Caco-2 (cell line): Measurements from ENCODE around the gene ZNF337. TPM values are rescaled to one million over a fixed set of nuclear protein-coding genes. Genes with fewer than 3 reads are reported as not detected.

Experiments used
- BruUV-seq: library from RNA; stranded (reverse); fragments of 400-500 nt; replicated peaks from 2 replicates; lab custom pipeline; 2021; lab: Mats Ljungman, UMichigan
- CTCF ChIA-PET: fragments of 300-600 bp; sonication (Branson Sonifier 250); formaldehyde crosslinking; loops from one replicate; lab custom pipeline; 2022; ENCODE audit warnings: antibody characterized with exemption; lab: Charles Lee
- POLR2A ChIA-PET: fragments of 300-600 bp; sonication (Branson Sonifier 250); formaldehyde crosslinking; loops from one replicate; lab custom pipeline; 2022; ENCODE audit warnings: antibody characterized with exemption; lab: Charles Lee
- DNase-seq, 2 experiments: peaks; one replicate each; pipeline versions ENCODE4 v3.0.0 to v3.0.0-alpha.2; 2020 to 2022
- H3K27me3 ChIP-seq: replicated peaks from 2 replicates; pipeline ENCODE4 v1.6.0; 2011; ENCODE audit warnings: low read length; ENCODE audit not compliant: control insufficient read depth, insufficient read depth
- H3K36me3 ChIP-seq: 2 replicates; pipeline ENCODE4 v1.5.1; 2011; ENCODE audit warnings: low read length; ENCODE audit not compliant: control insufficient read depth, insufficient read depth
- H3K4me1 ChIP-seq: fragments of 250-450 bp; sonication (Bioruptor Pico); 2 replicates; pipeline ENCODE4 v1.5.1; 2020; ENCODE audit warnings: mild to moderate bottlenecking
- H3K4me3 ChIP-seq: 2 replicates; pipeline ENCODE4 v1.5.1; 2011; ENCODE audit warnings: low read depth, mild to moderate bottlenecking, control low read depth, low read length
- H3K9me3 ChIP-seq: fragments of 250-450 bp; sonication (Bioruptor Pico); 2 replicates; pipeline ENCODE4 v1.5.1; 2020; ENCODE audit warnings: mild to moderate bottlenecking, moderate library complexity
- H3K27ac Mint-ChIP-seq: one replicate; pipeline ENCODE4 v1.8.0; 2022; ENCODE audit warnings: mixed read lengths; ENCODE audit not compliant: unreplicated experiment
- H3K27me3 Mint-ChIP-seq: one replicate; pipeline ENCODE4 v1.8.0; 2022; ENCODE audit warnings: mixed read lengths; ENCODE audit not compliant: insufficient read depth, unreplicated experiment
- H3K36me3 Mint-ChIP-seq: one replicate; pipeline ENCODE4 v1.8.0; 2022; ENCODE audit warnings: mild to moderate bottlenecking, mixed read lengths; ENCODE audit not compliant: insufficient read depth, unreplicated experiment
- H3K4me1 Mint-ChIP-seq: one replicate; pipeline ENCODE4 v1.8.0; 2022; ENCODE audit warnings: low read depth, mixed read lengths; ENCODE audit not compliant: unreplicated experiment
- H3K4me3 Mint-ChIP-seq: one replicate; pipeline ENCODE4 v1.8.0; 2022; ENCODE audit warnings: mild to moderate bottlenecking, moderate library complexity, mixed read lengths; ENCODE audit not compliant: unreplicated experiment
- H3K9me3 Mint-ChIP-seq: one replicate; pipeline ENCODE4 v1.8.0; 2022; ENCODE audit warnings: mixed read lengths; ENCODE audit not compliant: unreplicated experiment
- CTCF ChIP-seq, 2 experiments: fragments of 200-600 bp in 1 of 2; IDR thresholded peaks; 1 replicate in 1 of 2; 2 replicates in 1 of 2; pipeline versions ENCODE4 v1.5.1 to v1.8.0; 2011 to 2022; ENCODE audit warnings: antibody characterized with exemption in 1 of 2, control low read depth in 1 of 2, inconsistent platforms in 1 of 2, low read depth in 1 of 2, low read length in 1 of 2, mild to moderate bottlenecking in 1 of 2, moderate library complexity in 1 of 2; ENCODE audit not compliant: insufficient read depth in 1 of 2, severe bottlenecking in 1 of 2, unreplicated experiment in 1 of 2
- intact Hi-C: fragments of 100-400 bp; cut with micrococcal nuclease; formaldehyde crosslinking; loops from one replicate; pipeline ENCODE4 v1.10.0; 2022; ENCODE audit not compliant: unreplicated experiment
- total RNA-seq: library from RNA; stranded (reverse); gene quantifications from 2 replicates; pipeline ENCODE4 v1.2.3, GENCODE V29; 2022

ZNF337 gene
- total RNA-seq, 1 experiment from 2014 or later = 7.4 TPM

GRCh38 chr20:25629816-25630499 lies 66.7 kb downstream of the ZNF337 start:
- TF ChIP-seq CTCF (IDR thresholded peaks at IDR 0.05; ENCODE audit: insufficient read depth in 1 of 2, low read depth in 1 of 2, low read length in 1 of 2, severe bottlenecking in 1 of 2, unreplicated experiment in 1 of 2) = no peak
- ChIA-PET CTCF (no interaction called here), POLR2A (no interaction called here)
- Mint-ChIP-seq H3K4me3 (no peak overlapping the region), H3K9me3 (peaks cover 10% of the 10 kb centered on the region), H3K36me3 (peaks cover 11% of the 10 kb centered on the region), H3K27ac (no peak overlapping the region), H3K27me3 (no peaks in the 10 kb centered on the region), H3K4me1 (no peaks in the 10 kb centered on the region)
- Histone ChIP-seq H3K36me3 (no peaks in the 10 kb centered on the region), H3K4me3 (no peak overlapping the region), H3K27me3 (no peaks in the 10 kb centered on the region), H3K4me1 (peaks cover 7% of the 10 kb centered on the region; the same call in 1 of the 2 replicates), H3K9me3 (no peaks in the 10 kb centered on the region)
- DNase-seq = no peak
- intact Hi-C loops = no loop called here
- no TSS peak for BruUV-seq

- no TSS peak for BruUV-seq
- Mint-ChIP-seq H3K4me1 (peaks cover 8% of the 10 kb centered on the region), H3K27ac (no peak overlapping the region), H3K27me3 (no peaks in the 10 kb centered on the region), H3K9me3 (peaks cover 10% of the 10 kb centered on the region), H3K36me3 (peaks cover 20% of the 10 kb centered on the region), H3K4me3 (no peak overlapping the region)
- ChIA-PET CTCF (no interaction called here), POLR2A (no interaction called here)
- no peak for TF ChIP-seq CTCF (IDR thresholded peaks at IDR 0.05; ENCODE audit: insufficient read depth in 1 of 2, low read depth in 1 of 2, low read length in 1 of 2, severe bottlenecking in 1 of 2, unreplicated experiment in 1 of 2)
- H3K4me1 ChIP-seq = peaks cover 8% of the 10 kb centered on the region; the same call in 1 of the 2 replicates
- no peaks in the 10 kb centered on the region for H3K9me3 ChIP-seq
- H3K4me3 ChIP-seq = no peak overlapping the region
- intact Hi-C loops = no loop called here
- H3K36me3 ChIP-seq = no peaks in the 10 kb centered on the region
- no peak for DNase-seq
- no peaks in the 10 kb centered on the region for H3K27me3 ChIP-seq
These were observed 69.9 kb downstream of the ZNF337 start for GRCh38 chr20:25626779-25627178.

DNA sequence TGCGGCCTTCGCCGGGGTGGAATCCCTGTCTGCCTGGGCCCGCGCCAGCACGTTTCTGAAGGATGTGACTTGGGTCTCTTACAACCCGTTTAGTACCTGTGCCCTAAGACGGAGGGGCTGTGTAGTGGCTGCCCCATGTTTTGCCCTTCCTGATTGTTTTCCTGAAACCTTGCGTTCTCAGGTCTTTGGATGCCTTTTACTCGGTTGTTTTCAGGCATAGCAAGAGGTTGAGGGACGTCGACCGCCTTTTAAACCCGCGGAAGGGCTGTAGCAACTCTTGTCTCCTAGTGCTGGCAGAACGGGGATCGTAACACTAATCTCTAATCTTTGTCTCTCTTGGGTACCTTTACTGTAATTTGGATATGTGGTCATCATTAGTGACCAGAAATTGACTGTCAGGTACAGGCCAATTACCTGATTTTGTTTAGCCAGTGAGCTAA lies 72.1 kb downstream of the ZNF337 start:
- CTCF ChIA-PET = interaction anchor here (0.6 to 0.7 kb wide), 2 partner anchors 26 to 196 kb away, joined by 3 to 4 read pairs; no protein-coding TSS in a partner anchor
- POLR2A ChIA-PET = no interaction called here
- H3K4me3 Mint-ChIP-seq = peak overlapping the region; percentile 83
- H3K36me3 Mint-ChIP-seq = peaks cover 20% of the 10 kb centered on the region
- H3K4me3 ChIP-seq = peak overlapping the region; percentile 100
- no TSS peak for BruUV-seq
- H3K27me3 ChIP-seq = no peaks in the 10 kb centered on the region
- intact Hi-C loops = loop anchor here (1.0 kb wide), 1 partner anchor 72 kb away; the partner anchor contains the start of gene ZNF337
- no peaks in the 10 kb centered on the region for H3K9me3 ChIP-seq
- TF ChIP-seq CTCF (IDR thresholded peaks at IDR 0.05; ENCODE audit: insufficient read depth in 1 of 2, low read depth in 1 of 2, low read length in 1 of 2, severe bottlenecking in 1 of 2, unreplicated experiment in 1 of 2) = no peak
- peaks cover 10% of the 10 kb centered on the region for H3K9me3 Mint-ChIP-seq
- H3K27me3 Mint-ChIP-seq = no peaks in the 10 kb centered on the region
- peaks cover 8% of the 10 kb centered on the region; the same call in 1 of the 2 replicates for H3K4me1 ChIP-seq
- H3K36me3 ChIP-seq = no peaks in the 10 kb centered on the region
- H3K4me1 Mint-ChIP-seq = peaks cover 16% of the 10 kb centered on the region
- peak overlapping the region; percentile 96 for H3K27ac Mint-ChIP-seq
- DNase-seq = no peak

Other genes with a start within 250 kb of the ZNF337 start
- gene NINL, start 111.3 kb downstream of the ZNF337 start, total RNA-seq = 11.2 and 13.6 TPM in 2 replicates
- gene NANP, start 72.8 kb downstream of the ZNF337 start, total RNA-seq = 9.3 and 10.1 TPM in 2 replicates